ENCODE data around the gene ZNF346. TPM values are rescaled to one million over a fixed set of nuclear protein-coding genes. Genes with fewer than 3 reads are reported as not detected.

The ZNF346 gene
- total RNA-seq, 2 donors from 2014 or later, result 23.6 to 34.4 TPM

GRCh38 chr5:177035976-177036375 is 13.5 kb downstream of the ZNF346 start:
- WGBS, result 68% methylated on average over 1 of the region's 1 CpG
- Histone ChIP-seq H3K9me3 (no peaks in the 10 kb centered on the region), H3K4me1 (replicated peaks) (no peaks in the 10 kb centered on the region), H3K27me3 (replicated peaks; ENCODE audit: insufficient read depth) (no peaks in the 10 kb centered on the region), H3K4me3 (no peak overlapping the region), H3K36me3 (no peaks in the 10 kb centered on the region), H3K27ac (no peak overlapping the region)
- no peak for DNase-seq (ENCODE audit: low spot score)
- no peak for TF ChIP-seq POLR2AphosphoS5 (IDR thresholded peaks at IDR 0.05)
- TF ChIP-seq POLR2A (IDR thresholded peaks at IDR 0.05), result no peak
- no peak for TF ChIP-seq CTCF (IDR thresholded peaks at IDR 0.05)
- intact Hi-C loops (cut with DNase I), result no loop called here

GRCh38 chr5:177036443-177036842 is 13.9 kb downstream of the ZNF346 start:
- intact Hi-C loops (cut with DNase I), result no loop called here
- WGBS, result 78% methylated on average over 5 of the region's 5 CpGs
- Histone ChIP-seq H3K36me3 (no peaks in the 10 kb centered on the region), H3K4me3 (no peak overlapping the region), H3K4me1 (replicated peaks) (no peaks in the 10 kb centered on the region), H3K27me3 (replicated peaks; ENCODE audit: insufficient read depth) (no peaks in the 10 kb centered on the region), H3K9me3 (no peaks in the 10 kb centered on the region), H3K27ac (no peak overlapping the region)
- no peak for TF ChIP-seq POLR2AphosphoS5 (IDR thresholded peaks at IDR 0.05)
- no peak for TF ChIP-seq CTCF (IDR thresholded peaks at IDR 0.05)
- no peak for DNase-seq (ENCODE audit: low spot score)

GRCh38 chr5:177036921-177037320 is 14.4 kb downstream of the ZNF346 start:
- intact Hi-C loops (cut with DNase I), result no loop called here
- Histone ChIP-seq H3K4me1 (replicated peaks) (no peaks in the 10 kb centered on the region), H3K4me3 (no peak overlapping the region), H3K27me3 (replicated peaks; ENCODE audit: insufficient read depth) (no peaks in the 10 kb centered on the region), H3K27ac (no peak overlapping the region), H3K36me3 (peaks cover 0 to 2% of the 10 kb centered on the region in 2 donors), H3K9me3 (no peaks in the 10 kb centered on the region)
- 78% methylated on average over 5 of the region's 5 CpGs for WGBS
- TF ChIP-seq CTCF (IDR thresholded peaks at IDR 0.05), result no peak
- TF ChIP-seq POLR2A (IDR thresholded peaks at IDR 0.05), result no peak
- no peak for TF ChIP-seq POLR2AphosphoS5 (IDR thresholded peaks at IDR 0.05)
- no peak for DNase-seq (ENCODE audit: low spot score)

- H3K4me3 ChIP-seq, result no peak overlapping the region
- H3K27me3 ChIP-seq (replicated peaks; ENCODE audit: insufficient read depth), result no peaks in the 10 kb centered on the region
- no peak for TF ChIP-seq POLR2AphosphoS5 (IDR thresholded peaks at IDR 0.05)
- no peak for TF ChIP-seq POLR2A (IDR thresholded peaks at IDR 0.05)
- no peak for TF ChIP-seq CTCF (IDR thresholded peaks at IDR 0.05)
- H3K4me1 ChIP-seq (replicated peaks), result no peaks in the 10 kb centered on the region
- H3K36me3 ChIP-seq, result peaks cover 0 to 13% of the 10 kb centered on the region in 2 donors
- no peaks in the 10 kb centered on the region for H3K9me3 ChIP-seq
- 55% methylated on average over 3 of the region's 3 CpGs for WGBS
- intact Hi-C loops (cut with DNase I), result no loop called here
- DNase-seq (ENCODE audit: low spot score), result no peak
- H3K27ac ChIP-seq, result no peak overlapping the region
These were observed 18.4 kb downstream of the ZNF346 start for GRCh38 chr5:177040814-177041420.

- H3K9me3 ChIP-seq, result no peaks in the 10 kb centered on the region
- WGBS, result 96% methylated on average over 2 of the region's 2 CpGs
- no peak for TF ChIP-seq CTCF (IDR thresholded peaks at IDR 0.05)
- TF ChIP-seq POLR2A (IDR thresholded peaks at IDR 0.05), result no peak
- TF ChIP-seq POLR2AphosphoS5 (IDR thresholded peaks at IDR 0.05), result no peak
- no peaks in the 10 kb centered on the region for H3K27me3 ChIP-seq (replicated peaks; ENCODE audit: insufficient read depth)
- no peak overlapping the region for H3K27ac ChIP-seq
- H3K4me1 ChIP-seq (replicated peaks), result no peaks in the 10 kb centered on the region
- intact Hi-C loops (cut with DNase I), result no loop called here
- peaks cover 0 to 13% of the 10 kb centered on the region in 2 donors for H3K36me3 ChIP-seq
- DNase-seq (ENCODE audit: low spot score), result no peak
- no peak overlapping the region for H3K4me3 ChIP-seq
These were observed 19.4 kb downstream of the ZNF346 start for GRCh38 chr5:177041936-177042335.

Measured in prostate gland (tissue), 2 donors.